ENCODE measurements around the gene TMPRSS4.

DNA sequence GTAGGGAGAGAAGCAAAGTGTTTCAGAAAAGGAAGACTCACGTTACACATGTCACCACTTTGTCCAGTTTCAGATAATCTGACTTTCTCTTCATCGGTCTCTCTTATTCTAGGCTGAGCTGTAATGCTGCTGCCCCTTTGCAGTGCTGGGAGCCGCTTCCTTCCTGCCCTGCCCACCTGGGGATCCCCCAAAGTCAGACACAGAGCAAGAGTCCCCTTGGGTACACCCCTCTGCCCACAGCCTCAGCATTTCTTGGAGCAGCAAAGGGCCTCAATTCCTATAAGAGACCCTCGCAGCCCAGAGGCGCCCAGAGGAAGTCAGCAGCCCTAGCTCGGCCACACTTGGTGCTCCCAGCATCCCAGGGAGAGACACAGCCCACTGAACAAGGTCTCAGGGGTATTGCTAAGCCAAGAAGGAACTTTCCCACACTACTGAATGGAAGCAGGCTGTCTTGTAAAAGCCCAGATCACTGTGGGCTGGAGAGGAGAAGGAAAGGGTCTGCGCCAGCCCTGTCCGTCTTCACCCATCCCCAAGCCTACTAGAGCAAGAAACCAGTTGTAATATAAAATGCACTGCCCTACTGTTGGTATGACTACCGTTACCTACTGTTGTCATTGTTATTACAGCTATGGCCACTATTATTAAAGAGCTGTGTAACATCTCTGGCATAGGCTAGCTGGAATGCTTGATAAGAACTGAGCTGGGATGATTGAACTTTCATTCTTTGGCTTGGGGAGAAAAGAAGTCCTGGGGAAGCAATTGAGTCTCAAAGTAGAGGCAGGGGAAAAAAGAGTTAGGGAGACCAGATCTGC is 41.1 kb downstream of the TMPRSS4 start:
- no peak for TF ChIP-seq POLR2A (IDR thresholded peaks at IDR 0.05)
- TF ChIP-seq, protein P1, sequence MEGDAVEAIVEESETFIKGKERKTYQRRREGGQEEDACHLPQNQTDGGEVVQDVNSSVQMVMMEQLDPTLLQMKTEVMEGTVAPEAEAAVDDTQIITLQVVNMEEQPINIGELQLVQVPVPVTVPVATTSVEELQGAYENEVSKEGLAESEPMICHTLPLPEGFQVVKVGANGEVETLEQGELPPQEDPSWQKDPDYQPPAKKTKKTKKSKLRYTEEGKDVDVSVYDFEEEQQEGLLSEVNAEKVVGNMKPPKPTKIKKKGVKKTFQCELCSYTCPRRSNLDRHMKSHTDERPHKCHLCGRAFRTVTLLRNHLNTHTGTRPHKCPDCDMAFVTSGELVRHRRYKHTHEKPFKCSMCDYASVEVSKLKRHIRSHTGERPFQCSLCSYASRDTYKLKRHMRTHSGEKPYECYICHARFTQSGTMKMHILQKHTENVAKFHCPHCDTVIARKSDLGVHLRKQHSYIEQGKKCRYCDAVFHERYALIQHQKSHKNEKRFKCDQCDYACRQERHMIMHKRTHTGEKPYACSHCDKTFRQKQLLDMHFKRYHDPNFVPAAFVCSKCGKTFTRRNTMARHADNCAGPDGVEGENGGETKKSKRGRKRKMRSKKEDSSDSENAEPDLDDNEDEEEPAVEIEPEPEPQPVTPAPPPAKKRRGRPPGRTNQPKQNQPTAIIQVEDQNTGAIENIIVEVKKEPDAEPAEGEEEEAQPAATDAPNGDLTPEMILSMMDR (IDR thresholded peaks at IDR 0.05) = no peak
- TF ChIP-seq POLR2AphosphoS5 (IDR thresholded peaks at IDR 0.05) = no peak

All from breast epithelium (tissue), 3 donors.